HepG2 (cell line): ENCODE data around the gene TDRD3. TPM values are rescaled to one million over a fixed set of nuclear protein-coding genes. Genes with fewer than 3 reads are reported as not detected.

Experiments
- ATAC-seq: fragments of 200-7000 bp; cut with Tn5 transposase; 3 replicates; pipeline ENCODE4 v1.9.1; 2020; ENCODE audit warnings: mild to moderate bottlenecking, moderate library complexity
- BruUV-seq: library from RNA; stranded (reverse); fragments of 400-500 nt; replicated peaks from 2 replicates; lab custom pipeline; 2021; lab: Mats Ljungman, UMichigan
- CTCF ChIA-PET: fragments of 300-600 bp; formaldehyde crosslinking; extraction: SDS; loops from one replicate; lab custom pipeline; 2021; ENCODE audit warnings: low total read pairs, inconsistent platforms, low intra/inter-chr PET ratio; lab: Yijun Ruan, JAX
- POLR2A ChIA-PET: fragments of 350-600 bp; sonication (Branson Sonifier 250); formaldehyde crosslinking; loops from one replicate; lab custom pipeline; 2020; ENCODE audit warnings: antibody characterized with exemption, inconsistent platforms; lab: Yijun Ruan, JAX
- DNase-seq: peaks from one replicate; pipeline ENCODE4 v3.0.0-alpha.2; 2015; ENCODE audit warnings: low spot score
- FAIRE-seq: peaks from 3 replicates; lab custom pipeline; 2011; peaks lifted over from hg19 to GRCh38; lab: Jason Lieb, UNC
- H2AFZ ChIP-seq: one replicate; pipeline ENCODE4 v1.6.1; 2011; ENCODE audit warnings: low read length, inconsistent platforms
- H3K27ac ChIP-seq: fragments of 300-600 bp; 3 replicates; pipeline ENCODE4 v1.8.0; 2011; ENCODE audit warnings: mixed run types, mild to moderate bottlenecking, mixed read lengths, low read length, inconsistent platforms; ENCODE audit not compliant: insufficient read depth; ENCODE audit errors: extremely low read length
- H3K27me3 ChIP-seq, 2 experiments: fragments of 200-600 bp in 1 of 2; 2 replicates in 1 of 2; 3 replicates in 1 of 2; pipeline versions ENCODE4 v1.6.0 to v1.8.0; 2011; ENCODE audit warnings: low read length in 2 of 2, mild to moderate bottlenecking in 2 of 2, moderate library complexity in 2 of 2, inconsistent platforms in 1 of 2; ENCODE audit not compliant: insufficient read depth in 2 of 2, control insufficient read depth in 1 of 2
- H3K36me3 ChIP-seq, 2 experiments: fragments of 200-600 bp in 1 of 2; replicated peaks in 1 of 2; 2 replicates in 1 of 2; 3 replicates in 1 of 2; pipeline versions ENCODE4 v1.5.1 to v1.8.0; 2011; ENCODE audit warnings: low read length in 2 of 2, inconsistent platforms in 1 of 2; ENCODE audit not compliant: insufficient read depth in 2 of 2, control insufficient read depth in 1 of 2
- H3K4me1 ChIP-seq: 2 replicates; pipeline ENCODE4 v1.5.1; 2012; ENCODE audit warnings: low read length, inconsistent platforms; ENCODE audit not compliant: insufficient read depth
- H3K4me2 ChIP-seq: 2 replicates; pipeline ENCODE4 v1.6.0; 2011; ENCODE audit warnings: low read depth, low read length, inconsistent platforms
- H3K4me3 ChIP-seq, 3 experiments: fragments of 200-600 bp in 1 of 3; sonication (generic), shearing (Covaris generic) in 1 of 3; replicated peaks in 1 of 3; 2 replicates each; pipeline ENCODE4 v1.5.1; 2011 to 2016; ENCODE audit warnings: low read length in 3 of 3, inconsistent platforms in 2 of 3, low read depth in 2 of 3, mild to moderate bottlenecking in 2 of 3, control low read depth in 1 of 3, mixed read lengths in 1 of 3; ENCODE audit not compliant: insufficient read depth in 1 of 3
- H3K79me2 ChIP-seq: one replicate; pipeline ENCODE4 v1.6.1; 2011; ENCODE audit warnings: low read length, inconsistent platforms; ENCODE audit not compliant: insufficient read depth
- H3K9ac ChIP-seq: 2 replicates; pipeline ENCODE4 v1.6.0; 2011; ENCODE audit warnings: mild to moderate bottlenecking, low read depth, low read length, inconsistent platforms; ENCODE audit not compliant: insufficient read depth
- H3K9me3 ChIP-seq: 2 replicates; pipeline ENCODE4 v1.5.1; 2012; ENCODE audit warnings: mild to moderate bottlenecking, low read length
- H4K20me1 ChIP-seq: 2 replicates; pipeline ENCODE4 v1.6.0; 2011; ENCODE audit warnings: inconsistent platforms, mild to moderate bottlenecking, low read length, moderate library complexity; ENCODE audit not compliant: insufficient read depth
- FOXA3 ChIP-seq: IDR thresholded peaks from 2 replicates; pipeline ENCODE4 v1.6.1; 2016; ENCODE audit warnings: missing genetic modification reagents, missing compliant biosample characterization
- JUND ChIP-seq: sonication (generic); formaldehyde crosslinking; IDR thresholded peaks from 2 replicates; pipeline ENCODE4 v1.8.0; 2022; ENCODE audit warnings: mild to moderate bottlenecking, missing genetic modification reagents
- MAFK ChIP-seq, 2 experiments: IDR thresholded peaks in 1 of 2; conservative IDR thresholded peaks in 1 of 2; 2 replicates each; pipeline ENCODE4 v1.6.1; 2011; ENCODE audit warnings: improper control_type of control experiment in 2 of 2, low read length in 2 of 2
- POLR2AphosphoS5 ChIP-seq: IDR thresholded peaks from 2 replicates; pipeline ENCODE4 v1.6.1; 2012; ENCODE audit warnings: low read depth, low read length
- RBAK ChIP-seq: sonication (generic); formaldehyde crosslinking; IDR thresholded peaks from 2 replicates; pipeline ENCODE4 v1.5.1; 2020; ENCODE audit warnings: mild to moderate bottlenecking, missing genetic modification reagents
- ZNF44 ChIP-seq: sonication (generic); formaldehyde crosslinking; IDR thresholded peaks from 2 replicates; pipeline ENCODE4 v1.5.1; 2020; ENCODE audit warnings: mild to moderate bottlenecking, missing genetic modification reagents
- ZNF547 ChIP-seq: sonication (generic); formaldehyde crosslinking; IDR thresholded peaks from 2 replicates; pipeline ENCODE4 v1.5.1; 2020; ENCODE audit warnings: mild to moderate bottlenecking, missing genetic modification reagents
- ZNF570 ChIP-seq: sonication (generic); formaldehyde crosslinking; IDR thresholded peaks from 2 replicates; pipeline ENCODE4 v1.4.0; 2020; ENCODE audit warnings: mild to moderate bottlenecking, missing genetic modification reagents, borderline replicate concordance
- WGBS: methylation state at CpG from one replicate; pipeline ENCODE4 v1.1.6; 2017; ENCODE audit warnings: low lambda C conversion rate; 5-methylcytosine and 5-hydroxymethylcytosine counted together
- in situ Hi-C: cut with HindIII; loops from 2 replicates; pipeline ENCODE4 v1.10.0; 2017; ENCODE audit warnings: low pct_unique_long_range_greater_than_20kb; ENCODE audit not compliant: extremely low pct_ligation_motif_present
- intact Hi-C: fragments of 100-400 bp; cut with micrococcal nuclease; formaldehyde crosslinking; loops from one replicate; pipeline ENCODE4 v1.10.0; 2022; ENCODE audit not compliant: unreplicated experiment
- polyA plus RNA-seq, 8 experiments: library from polyadenylated mRNA; depleted of rRNA in 3 of 8; stranded (reverse) in 7 of 8; unstranded in 1 of 8; fragments of >200 nt; fragmentation: Illumina TruSeq in 4 of 8; extraction: Trizol in 4 of 8; gene quantifications; 2 replicates each; pipeline versions ENCODE4 v1.2.1 to v1.2.3, GENCODE V29; 2011 to 2016; ENCODE audit warnings: low read depth in 4 of 8, missing spikeins in 1 of 8, mixed read lengths in 1 of 8; ENCODE audit not compliant: insufficient read depth in 1 of 8
- total RNA-seq, 5 experiments: library from RNA; depleted of rRNA; stranded (reverse); fragments of >200 nt; fragmentation: Illumina TruSeq; extraction: Trizol; gene quantifications; 2 replicates each; pipeline ENCODE4 v1.2.3, GENCODE V29; 2016; ENCODE audit warnings: low read depth in 1 of 5
- TF ChIP-seq, protein P1 (sequence below): sonication (generic); formaldehyde crosslinking; conservative IDR thresholded peaks from 2 replicates; pipeline ENCODE4 v1.8.0; 2022; ENCODE audit warnings: mild to moderate bottlenecking, moderate library complexity, missing genetic modification reagents
- TF ChIP-seq, protein P2 (sequence below): IDR thresholded peaks from 2 replicates; pipeline ENCODE4 v1.6.1; 2016; ENCODE audit warnings: missing compliant biosample characterization, missing genetic modification reagents, borderline replicate concordance
- TF ChIP-seq, protein P3 (sequence below): sonication (generic); formaldehyde crosslinking; IDR thresholded peaks from 2 replicates; pipeline ENCODE4 v1.4.0; 2020; ENCODE audit warnings: missing genetic modification reagents, mild to moderate bottlenecking, borderline replicate concordance

TDRD3 gene
- total and polyA plus RNA-seq, 2 of the 13 experiments (the other 11 are each of a cell fraction or from before 2014, with no cell fraction given), result 4.7 to 11.8 TPM

DNA sequence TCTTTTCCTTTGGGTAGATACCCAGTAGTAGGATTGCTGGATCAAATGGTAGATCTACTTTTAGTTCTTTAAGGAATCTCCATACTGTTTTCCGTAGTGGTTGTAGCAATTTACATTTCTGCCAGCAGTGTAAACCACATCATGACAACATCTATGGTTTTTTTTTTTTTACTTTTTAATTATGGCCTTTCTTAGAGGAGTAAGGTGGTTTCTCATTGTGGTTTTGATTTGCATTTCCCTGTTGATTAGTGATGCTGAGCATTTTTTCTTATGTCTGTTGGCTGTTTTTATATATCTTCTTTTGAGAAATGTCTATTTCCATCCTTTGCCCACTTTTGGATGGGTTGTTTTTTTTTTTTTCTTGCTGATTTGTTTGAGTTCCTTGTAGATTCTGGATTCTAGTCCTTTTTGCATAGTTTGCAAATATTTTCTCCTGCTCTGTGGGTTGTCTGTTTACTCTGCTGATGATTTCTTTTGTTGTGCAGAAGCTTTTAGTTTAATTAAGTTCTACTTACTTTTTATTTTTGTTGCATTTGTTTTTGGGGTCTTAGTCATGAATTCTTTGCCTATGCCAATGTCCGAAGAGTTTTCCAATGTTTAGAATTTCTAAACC, 38.8 kb downstream of the TDRD3 start (continued):
- TF ChIP-seq, protein P1, sequence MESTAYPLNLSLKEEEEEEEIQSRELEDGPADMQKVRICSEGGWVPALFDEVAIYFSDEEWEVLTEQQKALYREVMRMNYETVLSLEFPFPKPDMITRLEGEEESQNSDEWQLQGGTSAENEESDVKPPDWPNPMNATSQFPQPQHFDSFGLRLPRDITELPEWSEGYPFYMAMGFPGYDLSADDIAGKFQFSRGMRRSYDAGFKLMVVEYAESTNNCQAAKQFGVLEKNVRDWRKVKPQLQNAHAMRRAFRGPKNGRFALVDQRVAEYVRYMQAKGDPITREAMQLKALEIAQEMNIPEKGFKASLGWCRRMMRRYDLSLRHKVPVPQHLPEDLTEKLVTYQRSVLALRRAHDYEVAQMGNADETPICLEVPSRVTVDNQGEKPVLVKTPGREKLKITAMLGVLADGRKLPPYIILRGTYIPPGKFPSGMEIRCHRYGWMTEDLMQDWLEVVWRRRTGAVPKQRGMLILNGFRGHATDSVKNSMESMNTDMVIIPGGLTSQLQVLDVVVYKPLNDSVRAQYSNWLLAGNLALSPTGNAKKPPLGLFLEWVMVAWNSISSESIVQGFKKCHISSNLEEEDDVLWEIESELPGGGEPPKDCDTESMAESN (CRISPR knock-in tag), result no peak
- peak in 1 of 2 experiments; percentile 62; a peak in 2 of 4 replicates for TF ChIP-seq MAFK (conservative IDR thresholded peaks at IDR 0.05 in 1 of 2, IDR thresholded peaks at IDR 0.05 in 1 of 2; ENCODE audit: low read length in 2 of 2)
- TF ChIP-seq, all 625 proteins: peak for 2

DNA sequence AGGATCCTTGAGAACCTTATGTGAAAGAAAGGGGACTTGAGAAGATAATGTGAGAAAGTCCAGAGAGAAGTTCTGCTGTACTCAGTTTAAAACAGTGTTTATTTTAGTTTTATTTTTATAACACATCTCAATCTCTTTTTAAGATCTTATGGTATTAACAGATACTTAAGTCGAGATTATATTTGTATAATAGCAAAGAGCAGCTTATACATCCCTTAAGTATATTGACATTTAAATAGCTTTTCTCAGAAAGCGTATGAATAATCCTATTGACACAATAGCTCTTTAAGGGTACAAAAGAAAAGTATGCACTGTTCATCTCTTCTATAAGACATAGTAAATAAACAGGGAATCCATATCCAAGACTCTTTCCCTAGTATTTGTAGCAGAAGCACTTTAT, 42.2 kb downstream of the TDRD3 start:
- POLR2A ChIA-PET, result no interaction called here
- FAIRE-seq, result no peak

DNA sequence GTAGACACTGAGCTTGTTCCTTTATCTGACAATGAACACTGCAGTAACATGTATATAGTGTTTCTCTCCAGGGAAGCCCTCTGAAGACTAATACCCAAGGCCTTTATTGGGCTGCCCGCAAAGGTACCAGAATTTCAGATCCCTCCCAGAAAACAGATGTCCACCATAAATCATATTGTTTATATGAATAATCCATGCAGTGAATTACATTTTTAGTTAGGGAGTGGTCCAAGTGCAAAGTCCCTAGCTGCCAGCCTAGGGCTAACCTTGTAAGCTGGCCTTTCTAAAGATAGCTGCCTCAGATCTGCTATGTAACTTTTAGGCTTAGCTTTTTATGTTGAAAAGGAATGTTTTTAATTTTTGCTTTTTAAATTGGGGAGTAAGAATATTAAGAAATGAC, 44.7 kb downstream of the TDRD3 start:
- no peak overlapping the region for H3K27ac ChIP-seq
- CTCF ChIA-PET, result no interaction called here
- POLR2A ChIA-PET, result no interaction called here
- TF ChIP-seq ZNF547 (CRISPR knock-in tag), result no peak
- TF ChIP-seq, protein P2, sequence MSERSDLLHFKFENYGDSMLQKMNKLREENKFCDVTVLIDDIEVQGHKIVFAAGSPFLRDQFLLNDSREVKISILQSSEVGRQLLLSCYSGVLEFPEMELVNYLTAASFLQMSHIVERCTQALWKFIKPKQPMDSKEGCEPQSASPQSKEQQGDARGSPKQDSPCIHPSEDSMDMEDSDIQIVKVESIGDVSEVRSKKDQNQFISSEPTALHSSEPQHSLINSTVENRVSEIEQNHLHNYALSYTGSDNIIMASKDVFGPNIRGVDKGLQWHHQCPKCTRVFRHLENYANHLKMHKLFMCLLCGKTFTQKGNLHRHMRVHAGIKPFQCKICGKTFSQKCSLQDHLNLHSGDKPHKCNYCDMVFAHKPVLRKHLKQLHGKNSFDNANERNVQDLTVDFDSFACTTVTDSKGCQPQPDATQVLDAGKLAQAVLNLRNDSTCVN, result no peak
- TF ChIP-seq, protein P3, sequence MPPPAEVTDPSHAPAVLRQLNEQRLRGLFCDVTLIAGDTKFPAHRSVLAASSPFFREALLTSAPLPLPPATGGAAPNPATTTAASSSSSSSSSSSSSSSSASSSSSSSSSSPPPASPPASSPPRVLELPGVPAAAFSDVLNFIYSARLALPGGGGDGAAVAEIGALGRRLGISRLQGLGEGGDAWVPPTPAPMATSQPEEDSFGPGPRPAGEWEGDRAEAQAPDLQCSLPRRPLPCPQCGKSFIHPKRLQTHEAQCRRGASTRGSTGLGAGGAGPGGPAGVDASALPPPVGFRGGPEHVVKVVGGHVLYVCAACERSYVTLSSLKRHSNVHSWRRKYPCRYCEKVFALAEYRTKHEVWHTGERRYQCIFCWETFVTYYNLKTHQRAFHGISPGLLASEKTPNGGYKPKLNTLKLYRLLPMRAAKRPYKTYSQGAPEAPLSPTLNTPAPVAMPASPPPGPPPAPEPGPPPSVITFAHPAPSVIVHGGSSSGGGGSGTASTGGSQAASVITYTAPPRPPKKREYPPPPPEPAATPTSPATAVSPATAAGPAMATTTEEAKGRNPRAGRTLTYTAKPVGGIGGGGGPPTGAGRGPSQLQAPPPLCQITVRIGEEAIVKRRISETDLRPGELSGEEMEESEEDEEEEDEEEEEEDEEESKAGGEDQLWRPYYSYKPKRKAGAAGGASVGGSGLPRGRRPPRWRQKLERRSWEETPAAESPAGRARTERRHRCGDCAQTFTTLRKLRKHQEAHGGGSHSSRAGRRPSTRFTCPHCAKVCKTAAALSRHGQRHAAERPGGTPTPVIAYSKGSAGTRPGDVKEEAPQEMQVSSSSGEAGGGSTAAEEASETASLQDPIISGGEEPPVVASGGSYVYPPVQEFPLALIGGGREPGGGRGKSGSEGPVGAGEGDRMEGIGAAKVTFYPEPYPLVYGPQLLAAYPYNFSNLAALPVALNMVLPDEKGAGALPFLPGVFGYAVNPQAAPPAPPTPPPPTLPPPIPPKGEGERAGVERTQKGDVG (CRISPR knock-in tag), result no peak
- no peak for TF ChIP-seq ZNF570
- no peak for TF ChIP-seq ZNF44 (CRISPR knock-in tag)
- no peak for TF ChIP-seq POLR2AphosphoS5
- TF ChIP-seq FOXA3, result no peak

More for the DNA sequence above, 42.2 kb downstream of the TDRD3 start:
- Histone ChIP-seq H3K4me1 (no peaks in the 10 kb centered on the region), H3K27ac (no peak overlapping the region), H4K20me1 (no peaks in the 10 kb centered on the region), H3K36me3 (no peaks in the 10 kb centered on the region), H3K9me3 (no peaks in the 10 kb centered on the region), H3K9ac (no peak overlapping the region), H3K4me2 (no peak overlapping the region), H3K4me3 (no peak overlapping the region), H3K79me2 (no peaks in the 10 kb centered on the region), H3K27me3 (no peaks in the 10 kb centered on the region), H2AFZ (no peak overlapping the region)
- CTCF ChIA-PET, result no interaction called here
- ATAC-seq (no peak), DNase-seq (no peak)
- WGBS, result 35% methylated on average over 2 of the region's 2 CpGs
- TF ChIP-seq JUND (CRISPR knock-in tag), result no peak
- TF ChIP-seq RBAK (CRISPR knock-in tag), result no peak
- in situ Hi-C loops (no loop called here), intact Hi-C loops (loop anchor here (10.0 kb wide), 1 partner anchor 1044 kb away; no protein-coding TSS in a partner anchor)
- BruUV-seq, result no TSS peak

More for the DNA sequence above, 44.7 kb downstream of the TDRD3 start:
- no peaks in the 10 kb centered on the region for H3K4me1 ChIP-seq
- no peaks in the 10 kb centered on the region for H3K36me3 ChIP-seq
- no peak overlapping the region for H3K4me2 ChIP-seq
- no peak for FAIRE-seq
- no peaks in the 10 kb centered on the region for H3K79me2 ChIP-seq
- H2AFZ ChIP-seq, result no peak overlapping the region
- WGBS, result 83% methylated on average over 1 of the region's 1 CpG
- H3K9ac ChIP-seq, result no peak overlapping the region
- no peak for ATAC-seq
- H3K9me3 ChIP-seq, result no peaks in the 10 kb centered on the region
- H3K4me3 ChIP-seq, result no peak overlapping the region
- DNase-seq, result no peak
- intact Hi-C loops, result no loop called here
- BruUV-seq, result no TSS peak
- in situ Hi-C loops, result no loop called here
- no peaks in the 10 kb centered on the region for H3K27me3 ChIP-seq
- no peaks in the 10 kb centered on the region for H4K20me1 ChIP-seq
